ENCODE data around the gene NFIB. TPM values are rescaled to one million over a fixed set of nuclear protein-coding genes. Genes with fewer than 3 reads are reported as not detected.

Gene NFIB
- total RNA-seq, 1 donor from 2014 or later = 99.9 TPM

- Histone ChIP-seq H3K27me3 (no peaks in the 10 kb centered on the region), H3K9me3 (no peaks in the 10 kb centered on the region), H3K4me3 (peak overlapping the region; percentile 88 to 95), H3K27ac (peak overlapping the region; percentile 96 to 98), H3K36me3 (no peaks in the 10 kb centered on the region), H3K4me1 (peaks cover 7 to 24% of the 10 kb centered on the region in 2 donors)
- TF ChIP-seq, protein P1, sequence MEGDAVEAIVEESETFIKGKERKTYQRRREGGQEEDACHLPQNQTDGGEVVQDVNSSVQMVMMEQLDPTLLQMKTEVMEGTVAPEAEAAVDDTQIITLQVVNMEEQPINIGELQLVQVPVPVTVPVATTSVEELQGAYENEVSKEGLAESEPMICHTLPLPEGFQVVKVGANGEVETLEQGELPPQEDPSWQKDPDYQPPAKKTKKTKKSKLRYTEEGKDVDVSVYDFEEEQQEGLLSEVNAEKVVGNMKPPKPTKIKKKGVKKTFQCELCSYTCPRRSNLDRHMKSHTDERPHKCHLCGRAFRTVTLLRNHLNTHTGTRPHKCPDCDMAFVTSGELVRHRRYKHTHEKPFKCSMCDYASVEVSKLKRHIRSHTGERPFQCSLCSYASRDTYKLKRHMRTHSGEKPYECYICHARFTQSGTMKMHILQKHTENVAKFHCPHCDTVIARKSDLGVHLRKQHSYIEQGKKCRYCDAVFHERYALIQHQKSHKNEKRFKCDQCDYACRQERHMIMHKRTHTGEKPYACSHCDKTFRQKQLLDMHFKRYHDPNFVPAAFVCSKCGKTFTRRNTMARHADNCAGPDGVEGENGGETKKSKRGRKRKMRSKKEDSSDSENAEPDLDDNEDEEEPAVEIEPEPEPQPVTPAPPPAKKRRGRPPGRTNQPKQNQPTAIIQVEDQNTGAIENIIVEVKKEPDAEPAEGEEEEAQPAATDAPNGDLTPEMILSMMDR (IDR thresholded peaks at IDR 0.05) = peak; percentile 47 to 69 (median 63)
- peak; percentile 51 to 94 for DNase-seq (ENCODE audit: low spot score in 2 of 2)
- intact Hi-C loops (cut with DNase I) = loop anchor here (1.0 to 10.0 kb wide), 3 partner anchors 8 to 418 kb away; partner anchors contain the start of gene NFIB
Measured at GRCh38 chr9:14322211-14323082, 8.5 kb upstream of the NFIB start.

- no peak for DNase-seq (ENCODE audit: low spot score in 2 of 2)
Measured at GRCh38 chr9:14321517-14322130, 7.7 kb upstream of the NFIB start.

GRCh38 chr9:14320271-14321181, 6.6 kb upstream of the NFIB start:
- Histone ChIP-seq H3K27me3 (no peaks in the 10 kb centered on the region), H3K9me3 (no peaks in the 10 kb centered on the region), H3K4me3 (peak overlapping the region; percentile 88 to 95), H3K4me1 (peaks cover 3 to 21% of the 10 kb centered on the region in 2 donors), H3K27ac (peak overlapping the region; percentile 96 to 98), H3K36me3 (no peaks in the 10 kb centered on the region)
- intact Hi-C loops (cut with DNase I) = loop anchor here (2.0 to 10.0 kb wide), 2 partner anchors 224 to 416 kb away; no protein-coding TSS in a partner anchor
- DNase-seq (ENCODE audit: low spot score in 2 of 2) = no peak
- TF ChIP-seq, protein P1 (IDR thresholded peaks at IDR 0.05) = no peak

More at GRCh38 chr9:14321517-14322130, 7.7 kb upstream of the NFIB start:
- intact Hi-C loops (cut with DNase I) = loop anchor here (1.0 to 10.0 kb wide), 4 partner anchors 7 to 417 kb away; partner anchors contain the start of gene NFIB
- no peaks in the 10 kb centered on the region for H3K36me3 ChIP-seq
- TF ChIP-seq, protein P1 (IDR thresholded peaks at IDR 0.05) = no peak
- H3K9me3 ChIP-seq = no peaks in the 10 kb centered on the region
- H3K27me3 ChIP-seq = no peaks in the 10 kb centered on the region
- peak overlapping the region; percentile 88 to 95 for H3K4me3 ChIP-seq
- peaks cover 7 to 24% of the 10 kb centered on the region in 2 donors for H3K4me1 ChIP-seq
- H3K27ac ChIP-seq = peak overlapping the region; percentile 96 to 98

DNA sequence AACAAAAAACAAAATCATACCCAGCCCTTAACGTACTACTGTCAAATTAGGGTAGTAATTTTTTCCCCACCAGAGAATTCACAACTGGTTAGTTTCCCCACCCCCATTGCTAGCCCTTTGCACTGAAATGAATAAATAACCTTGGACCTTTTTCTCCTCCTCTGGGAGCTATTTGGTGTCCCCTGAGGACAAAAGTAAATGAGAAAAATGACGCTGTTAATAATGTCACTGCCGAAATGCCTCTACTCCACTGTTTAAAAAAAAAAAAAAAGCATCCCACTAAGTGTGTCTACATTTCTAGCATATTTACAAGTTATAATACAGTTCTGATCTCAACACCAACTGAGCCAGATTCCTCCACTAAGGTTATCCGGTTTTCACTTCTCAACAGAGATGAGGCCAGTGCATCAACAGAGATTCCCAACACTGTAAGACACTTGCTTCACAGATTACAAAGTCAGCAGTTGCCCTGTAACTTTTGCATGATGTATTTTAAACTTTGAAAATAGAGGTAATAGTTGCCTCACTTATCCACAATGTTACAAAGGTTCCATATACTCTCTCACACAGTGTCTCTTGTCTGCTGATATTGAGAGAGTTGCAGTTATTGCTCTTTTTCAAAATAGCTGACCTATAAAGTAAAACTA, 5.1 kb upstream of the NFIB start:
- Histone ChIP-seq H3K27ac (peak overlapping the region; percentile 96 to 98), H3K27me3 (no peaks in the 10 kb centered on the region), H3K36me3 (no peaks in the 10 kb centered on the region), H3K9me3 (no peaks in the 10 kb centered on the region), H3K4me1 (peaks cover 3 to 19% of the 10 kb centered on the region in 2 donors), H3K4me3 (peak overlapping the region; percentile 13 to 95)
- intact Hi-C loops (cut with DNase I) = no loop called here
- DNase-seq (ENCODE audit: low spot score in 2 of 2) = no peak
- TF ChIP-seq, protein P1 (IDR thresholded peaks at IDR 0.05) = no peak
